HG02973 (cell line): ENCODE data around the gene HRH1.
"Not testable (repeated sequence)": the region's sequence is repeated elsewhere in the genome, so short reads cannot be mapped to it uniquely, and the experiment has no call there.

Experiments used
- ATAC-seq: cut with Tn5 transposase; IDR thresholded peaks from one replicate; pipeline ENCODE4 v1.9.1; 2021; ENCODE audit warnings: moderate library complexity; ENCODE audit not compliant: unreplicated experiment

Gene HRH1

GRCh38 chr3:11140713-11141104 lies 13.6 kb upstream of the HRH1 start:
- peak; percentile 19 for ATAC-seq

- ATAC-seq: no peak
Measured at GRCh38 chr3:11143476-11143875, 10.8 kb upstream of the HRH1 start.

DNA sequence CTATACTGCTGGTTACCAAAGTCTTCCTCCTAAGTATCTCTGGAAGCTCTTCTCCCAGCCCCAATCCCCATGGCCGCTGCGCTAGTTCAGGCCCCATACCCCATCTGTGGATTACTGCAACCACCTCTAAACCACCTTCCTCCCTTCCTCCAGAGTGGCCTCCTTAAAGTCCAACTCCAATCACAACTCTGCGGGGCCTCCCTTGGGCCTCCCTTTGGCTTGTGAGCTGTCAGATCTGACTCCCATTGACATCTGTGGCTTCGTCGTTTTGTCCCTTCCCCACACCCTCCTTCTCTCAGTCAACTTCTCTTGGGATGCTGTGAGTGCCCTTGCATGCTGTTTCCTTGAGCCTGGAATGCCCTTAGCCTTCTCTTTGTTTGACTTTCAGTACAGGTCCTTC lies 9.3 kb upstream of the HRH1 start:
- no peak for ATAC-seq

DNA sequence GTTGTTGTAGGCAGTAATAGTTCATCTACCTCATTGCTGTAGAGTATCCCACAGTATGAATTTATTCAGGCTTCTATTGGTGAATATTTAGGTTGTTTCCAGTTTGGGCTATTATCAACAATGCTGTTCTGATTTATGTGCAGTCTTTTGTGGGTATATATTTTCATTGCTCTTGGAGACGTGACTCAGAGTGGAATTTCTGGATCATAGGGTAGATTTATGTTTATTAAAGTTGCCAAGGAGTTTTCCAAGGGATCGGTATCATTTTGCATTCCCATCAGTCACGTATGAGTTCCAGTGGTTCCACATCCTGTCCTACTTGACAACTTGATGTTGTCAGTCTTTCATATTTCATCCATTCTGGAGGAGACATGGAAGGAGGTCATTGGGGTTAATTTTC lies 8.4 kb upstream of the HRH1 start:
- no peak for ATAC-seq

DNA sequence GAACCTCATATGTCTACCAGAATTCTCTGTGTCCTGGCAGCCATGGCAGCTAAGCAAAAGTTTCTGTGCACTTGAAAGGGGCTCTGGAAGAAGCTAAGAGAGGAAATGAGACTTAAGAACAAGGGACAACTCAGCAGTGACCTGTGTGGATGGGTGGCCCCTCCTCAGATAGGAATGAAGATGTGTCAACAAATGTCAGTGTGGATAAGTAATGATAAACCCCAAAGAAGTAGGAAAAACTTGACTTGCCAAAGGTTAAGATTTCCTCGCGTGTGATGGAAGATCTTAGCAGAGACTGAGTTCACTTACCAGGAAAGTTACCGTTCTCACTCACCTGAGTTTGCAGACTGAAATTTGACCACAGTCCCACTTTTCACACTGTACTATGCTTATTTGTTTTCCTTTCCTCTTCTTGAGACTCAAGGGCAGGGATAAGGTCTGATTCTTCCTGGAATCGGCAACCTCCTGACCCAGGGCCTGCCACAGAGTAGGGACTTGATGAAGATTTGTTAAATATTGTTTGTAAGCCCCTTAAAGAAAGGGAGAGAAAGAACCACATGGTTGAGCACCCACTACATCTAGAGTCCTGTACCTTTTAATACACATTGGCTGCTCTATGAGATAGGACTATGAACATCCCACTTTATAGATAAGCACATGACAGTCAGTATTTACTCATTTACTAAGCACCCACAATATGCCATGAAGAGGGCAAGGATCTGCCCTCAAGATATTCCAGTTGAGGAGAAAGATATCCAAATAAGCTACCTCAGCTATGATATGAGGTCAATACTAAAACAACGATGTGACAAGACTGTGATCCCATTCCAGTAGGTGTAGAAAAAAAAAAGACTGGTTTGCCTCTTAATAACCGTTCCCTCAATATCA lies 7.3 kb upstream of the HRH1 start:
- ATAC-seq: no peak

GRCh38 chr3:11150256-11150655 lies 4.0 kb upstream of the HRH1 start:
- ATAC-seq: no peak

DNA sequence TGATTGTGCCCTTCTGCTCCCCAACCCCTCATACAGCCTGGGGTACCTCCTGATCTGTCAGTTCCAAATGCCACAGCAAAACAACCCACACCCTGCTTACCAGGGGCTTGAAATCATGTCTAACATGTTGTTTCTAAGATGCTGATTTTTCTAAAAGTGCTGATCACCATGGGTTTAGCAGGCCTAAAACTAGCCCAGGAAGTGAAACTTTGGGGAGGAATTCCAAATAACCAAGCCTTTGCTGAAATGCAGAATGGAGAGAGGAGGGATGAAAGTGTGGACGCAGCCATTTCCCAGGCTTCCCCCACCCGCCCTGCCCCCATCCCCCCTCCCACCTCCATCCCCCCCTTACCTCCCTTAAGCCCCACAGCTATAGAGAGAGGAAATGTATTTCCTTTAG lies 2.0 kb upstream of the HRH1 start:
- ATAC-seq: no peak

DNA sequence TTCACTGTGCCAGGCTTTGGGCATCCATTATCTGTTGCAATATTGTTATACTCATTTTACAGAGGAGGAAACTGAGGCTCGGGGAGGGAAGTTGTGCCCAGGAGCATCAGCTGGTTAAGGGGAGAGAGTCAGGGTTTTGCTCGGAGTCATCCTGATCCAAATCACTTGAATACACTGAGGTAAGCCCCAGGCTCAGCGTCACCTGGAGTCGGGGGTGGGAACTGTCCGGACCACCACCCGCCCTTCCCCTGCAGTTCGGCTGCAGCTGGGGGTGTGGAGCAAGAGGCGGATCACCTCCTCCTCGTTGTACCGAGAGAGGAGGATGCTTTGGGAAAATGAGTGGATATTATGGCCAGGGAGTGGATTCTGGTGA lies 646 bp downstream of the HRH1 start:
- ATAC-seq: no peak

DNA sequence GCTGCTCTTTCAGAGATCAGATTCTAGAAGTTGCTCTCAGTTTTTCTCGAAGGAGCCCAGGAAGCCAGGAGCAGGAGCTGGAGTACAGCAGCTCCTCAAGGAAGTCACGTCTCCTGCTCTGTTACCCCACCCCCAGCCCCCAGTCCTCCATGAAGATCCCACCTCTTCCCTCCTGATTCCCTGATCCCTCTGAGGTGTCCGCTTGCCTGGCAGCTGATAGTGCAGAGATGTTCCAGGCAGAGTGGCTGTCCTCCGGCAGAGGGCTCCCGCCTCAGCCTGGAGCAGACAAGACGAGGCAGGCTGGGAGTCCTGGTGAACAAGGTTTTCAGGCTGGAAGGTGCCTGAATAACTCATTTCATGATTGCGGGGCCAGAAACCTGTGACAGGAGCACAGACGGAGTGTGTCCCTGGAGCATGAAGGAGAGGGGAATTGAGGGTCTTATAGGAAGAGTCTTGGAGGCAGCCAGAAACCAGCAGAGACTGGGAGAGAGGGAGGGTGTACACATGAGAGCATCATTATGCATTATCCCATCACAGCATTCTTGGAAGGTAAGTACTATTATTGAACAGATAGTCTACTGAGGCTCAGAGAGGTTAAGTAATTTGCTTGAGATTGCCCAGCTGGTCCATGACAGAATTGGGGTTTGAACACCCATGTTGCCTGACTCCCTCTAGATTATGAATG lies 1.2 kb downstream of the HRH1 start:
- no peak for ATAC-seq

- no peak for ATAC-seq
Measured at GRCh38 chr3:11156026-11156410, 1.7 kb downstream of the HRH1 start.

GRCh38 chr3:11157421-11157820 lies 3.1 kb downstream of the HRH1 start:
- no peak for ATAC-seq

DNA sequence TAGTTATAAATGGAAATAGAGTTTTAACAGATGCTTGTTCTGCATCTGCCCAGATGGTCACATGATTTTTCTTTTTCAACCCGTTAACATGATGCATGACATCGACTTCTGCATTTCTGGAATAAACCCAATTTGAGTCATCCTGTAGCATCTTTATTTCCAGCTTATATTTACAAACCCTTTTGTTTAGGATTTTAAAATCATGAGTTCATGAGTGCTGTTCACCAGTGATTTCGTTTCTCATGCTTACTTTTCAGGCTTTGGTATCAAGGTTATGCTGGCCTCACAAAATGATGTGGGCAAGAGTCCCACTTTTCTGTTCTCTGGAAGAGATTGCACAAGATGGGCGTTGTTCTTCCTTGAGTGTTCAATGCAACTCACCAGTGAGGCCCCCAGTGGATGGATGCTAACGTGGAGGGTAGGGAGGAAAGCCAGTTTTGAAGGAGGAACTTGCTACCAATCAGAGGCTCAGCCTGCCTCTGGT lies 5.2 kb downstream of the HRH1 start:
- ATAC-seq: no peak

GRCh38 chr3:11161666-11162065 lies 7.4 kb downstream of the HRH1 start:
- no peak for ATAC-seq

- no peak for ATAC-seq
Measured at GRCh38 chr3:11162401-11163345, 8.4 kb downstream of the HRH1 start.

DNA sequence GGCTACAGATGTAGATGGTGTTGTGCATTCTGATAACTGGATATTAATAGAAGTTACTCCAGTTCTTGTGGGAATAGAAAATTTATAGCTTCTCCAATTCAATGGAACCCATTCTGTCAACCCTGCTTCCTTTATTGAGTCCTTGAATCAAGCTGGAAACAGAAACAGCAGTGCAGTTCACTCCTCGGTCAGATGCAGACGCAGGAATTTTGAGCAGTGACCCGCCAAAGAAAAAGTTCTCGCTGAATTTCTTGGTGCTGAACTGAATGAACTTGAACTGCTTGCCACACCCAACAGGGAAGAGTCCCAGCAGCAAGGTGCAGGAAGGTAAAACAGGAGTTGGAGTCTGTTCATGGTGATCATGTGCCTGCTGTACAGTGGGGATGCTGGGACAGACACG lies 10.3 kb downstream of the HRH1 start:
- no peak for ATAC-seq

GRCh38 chr3:11165476-11165875 lies 11.2 kb downstream of the HRH1 start:
- no peak for ATAC-seq

DNA sequence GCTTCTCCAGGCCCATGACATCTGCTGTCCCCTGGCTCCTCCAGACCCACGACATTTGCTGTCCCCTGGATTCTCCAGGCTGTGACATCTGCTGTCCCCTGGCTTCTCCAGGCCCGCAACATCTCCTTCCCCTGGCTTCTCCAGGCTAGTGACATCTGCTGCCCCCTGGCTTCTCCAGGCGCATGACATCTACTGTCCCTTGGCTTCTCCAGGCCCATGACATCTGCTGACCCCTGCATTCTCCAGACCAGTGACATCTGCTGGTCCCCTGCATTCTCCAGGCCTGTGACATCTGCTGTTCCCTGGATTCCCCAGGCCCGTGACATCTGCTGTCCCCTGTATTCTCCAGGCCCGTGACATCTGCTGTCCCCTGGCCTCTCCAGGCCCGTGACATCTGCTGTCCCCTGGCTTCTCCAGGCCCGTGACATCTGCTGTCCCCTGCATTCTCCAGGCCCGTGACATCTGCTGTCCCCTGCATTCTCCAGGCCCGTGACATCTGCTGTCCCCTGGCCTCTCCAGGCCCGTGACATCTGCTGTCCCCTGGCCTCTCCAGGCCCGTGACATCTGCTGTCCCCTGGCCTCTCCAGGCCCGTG lies 12.6 kb downstream of the HRH1 start:
- not testable (repeated sequence) for ATAC-seq

- no peak for ATAC-seq
Measured at GRCh38 chr3:11167590-11167989, 13.3 kb downstream of the HRH1 start.

GRCh38 chr3:11168406-11168805 lies 14.1 kb downstream of the HRH1 start:
- ATAC-seq: no peak

GRCh38 chr3:11168881-11169805 lies 14.8 kb downstream of the HRH1 start:
- no peak for ATAC-seq
